Activated naive CD4-positive, alpha-beta T cell treated with anti-CD3 and anti-CD28 coated beads, Interleukin-2, amount 10 ng/mL, durations not matched to agents 5 hours and 36 hours (primary cell): ENCODE results near the gene ALDH3A1. TPM values are rescaled to one million over a fixed set of nuclear protein-coding genes. Genes with fewer than 3 reads are reported as not detected.

Experiments
- total RNA-seq, 2 experiments: library from RNA; stranded (reverse); gene quantifications; one replicate each; pipeline ENCODE4 v1.2.3, GENCODE V29; 2021

ALDH3A1 gene
- total RNA-seq: under 1 TPM; 0.12 to 0.13 TPM

DNA sequence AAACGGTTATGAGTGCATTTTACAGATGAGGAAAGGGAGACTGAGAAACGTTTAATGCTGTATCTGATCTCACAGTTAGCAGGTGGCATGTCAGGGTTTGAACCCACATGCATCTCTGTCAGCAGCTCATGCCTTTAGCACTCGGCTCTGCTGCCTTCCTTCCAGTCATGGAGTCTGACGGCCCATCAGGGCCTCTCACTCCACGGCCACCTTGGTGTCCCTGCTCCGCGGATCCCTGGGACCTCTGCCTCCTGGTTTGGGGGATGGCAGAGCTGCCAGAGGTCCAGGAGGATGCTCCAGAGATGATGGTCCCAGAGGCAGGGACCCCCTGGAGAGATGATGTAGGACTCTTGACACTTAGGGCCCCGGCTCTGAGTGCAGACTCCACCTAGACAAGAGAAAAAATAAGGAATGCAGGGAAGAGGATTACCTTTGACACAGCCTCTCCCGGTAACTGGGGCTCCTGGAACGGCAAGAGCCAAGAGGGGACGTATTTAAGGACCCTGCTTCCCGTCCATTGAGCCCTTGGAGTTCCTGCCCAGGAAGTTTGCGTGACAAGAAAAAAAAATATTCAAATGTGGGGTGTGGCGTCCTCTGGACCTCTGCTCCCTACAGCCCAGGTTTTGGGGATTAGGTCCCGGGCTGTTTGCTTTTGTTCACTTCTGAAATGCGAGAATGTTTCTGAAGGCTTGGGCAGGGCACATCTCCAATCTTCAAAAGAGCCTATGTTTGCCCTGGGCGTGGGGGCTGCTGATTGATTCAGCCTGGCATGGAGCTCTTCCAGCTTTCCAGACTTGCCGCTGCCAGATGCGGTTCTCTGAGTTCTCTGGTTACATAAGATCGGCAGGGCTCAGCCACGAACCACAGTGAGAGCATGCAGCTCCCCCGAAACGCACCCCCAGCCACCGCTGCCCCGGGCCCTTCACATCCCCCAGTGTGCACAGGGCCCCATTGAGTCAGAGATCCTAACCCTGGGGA, at the start of gene ALDH3A1:
TSS of gene ALDH3A1 (minus strand) at position 470 of the 978 bp plus-strand sequence. CDS start 3,169 bp downstream, outside the sequence.

DNA sequence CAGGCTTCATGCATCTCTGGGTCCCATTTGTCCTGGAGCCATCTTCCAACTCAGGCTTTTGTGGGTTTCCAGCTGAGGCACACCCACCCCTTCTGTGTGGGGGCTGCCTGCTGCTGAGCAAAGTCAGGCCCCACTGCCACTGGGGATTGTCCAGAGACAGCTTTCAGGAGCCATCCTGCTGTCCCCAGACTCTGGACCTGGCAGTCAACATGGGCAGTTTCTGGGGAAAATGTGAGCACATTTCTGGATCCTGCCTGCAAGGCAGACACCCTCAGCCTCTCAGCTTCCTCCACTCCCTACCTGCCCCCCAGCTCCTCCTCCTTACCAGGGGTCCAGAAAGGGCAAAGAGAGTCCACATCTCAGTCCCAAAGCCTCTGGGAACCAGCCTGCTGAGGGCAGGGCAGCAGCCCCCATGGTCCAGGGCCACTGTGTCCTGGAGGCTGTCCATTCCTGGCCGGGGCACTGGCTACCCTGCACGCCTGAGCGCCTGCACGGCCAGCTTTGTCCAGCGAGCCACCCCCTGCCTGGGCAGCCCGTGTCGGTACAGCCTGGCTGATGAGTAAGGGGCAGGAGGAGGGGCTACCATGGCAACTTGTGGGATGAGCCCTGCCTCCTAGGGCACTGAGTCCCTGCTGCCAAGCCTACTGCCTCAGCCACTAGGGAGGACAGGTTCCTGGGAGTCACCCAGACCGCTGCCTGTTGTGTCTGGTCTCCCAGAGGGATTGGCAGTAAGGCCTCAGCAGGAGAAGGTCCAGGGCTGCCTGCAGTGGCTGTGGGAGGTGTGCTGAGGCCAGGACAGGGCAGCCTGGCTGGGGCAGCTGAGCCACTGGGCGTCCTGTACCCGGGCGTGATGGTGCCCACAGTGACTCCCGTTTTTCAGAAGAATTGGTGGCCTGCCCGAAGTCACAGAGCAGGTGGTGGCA, 31.7 kb downstream of the ALDH3A1 start, which contains the start of gene SLC47A2:
TSS of gene SLC47A2 (minus strand) at position 477 of the 923 bp plus-strand sequence. CDS start at position 448, 29 bp downstream.

Other genes starting within 250 kb of the ALDH3A1 start
- not detected for gene SLC47A1, start 214.4 kb downstream of the ALDH3A1 start, total RNA-seq
- 10 to 100 TPM; 22.0 to 22.6 TPM for gene ALDH3A2, start 99.5 kb downstream of the ALDH3A1 start, total RNA-seq
- not detected for gene SLC47A2, start 31.7 kb downstream of the ALDH3A1 start, total RNA-seq
- 10 to 100 TPM; 10.6 to 12.5 TPM for gene ULK2, start 119.6 kb upstream of the ALDH3A1 start, total RNA-seq
- gene AKAP10, start 229.5 kb upstream of the ALDH3A1 start, total RNA-seq: 10 to 100 TPM; 36.5 to 43.0 TPM